Right forelimb (tissue), 1 donor: ENCODE results near the gene PLXDC1.

Experiments used
- DNase-seq: peaks from one replicate; pipeline ENCODE4 v3.0.0-alpha.2; 2018

Gene PLXDC1

DNA sequence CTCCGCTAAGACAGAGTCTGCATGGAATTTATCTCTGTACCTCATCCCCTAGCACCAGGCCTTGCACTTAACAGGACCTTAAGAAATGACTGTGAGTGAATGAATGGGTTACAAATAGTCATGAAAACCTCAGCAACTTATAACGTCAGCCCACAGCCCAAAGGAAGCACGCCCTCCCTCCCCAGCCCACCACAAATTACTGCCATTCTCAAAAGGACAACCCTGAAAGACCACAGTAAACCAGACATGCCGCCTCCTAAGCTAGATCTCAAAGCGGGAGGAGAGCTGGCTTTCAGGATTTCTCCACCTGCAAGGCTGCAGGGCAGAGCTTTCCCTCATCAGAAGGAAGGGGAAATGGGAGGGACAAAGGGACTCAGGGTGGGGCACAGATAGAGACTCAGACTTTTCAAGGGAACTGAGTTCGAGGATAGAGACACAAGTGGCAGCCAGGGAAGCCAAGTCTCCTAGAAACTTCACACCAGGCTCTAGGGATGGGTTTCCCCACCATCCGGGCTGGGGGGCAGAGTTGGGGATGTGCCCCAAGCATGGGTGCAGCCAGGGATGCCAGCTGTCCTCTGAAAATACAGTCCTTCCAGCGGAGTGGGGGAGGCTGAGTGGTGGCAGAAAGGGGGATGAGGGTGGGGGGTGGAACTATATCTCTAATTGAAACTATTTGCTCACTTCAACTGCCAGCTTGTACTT, 56.7 kb downstream of the PLXDC1 start:
- no peak for DNase-seq

DNA sequence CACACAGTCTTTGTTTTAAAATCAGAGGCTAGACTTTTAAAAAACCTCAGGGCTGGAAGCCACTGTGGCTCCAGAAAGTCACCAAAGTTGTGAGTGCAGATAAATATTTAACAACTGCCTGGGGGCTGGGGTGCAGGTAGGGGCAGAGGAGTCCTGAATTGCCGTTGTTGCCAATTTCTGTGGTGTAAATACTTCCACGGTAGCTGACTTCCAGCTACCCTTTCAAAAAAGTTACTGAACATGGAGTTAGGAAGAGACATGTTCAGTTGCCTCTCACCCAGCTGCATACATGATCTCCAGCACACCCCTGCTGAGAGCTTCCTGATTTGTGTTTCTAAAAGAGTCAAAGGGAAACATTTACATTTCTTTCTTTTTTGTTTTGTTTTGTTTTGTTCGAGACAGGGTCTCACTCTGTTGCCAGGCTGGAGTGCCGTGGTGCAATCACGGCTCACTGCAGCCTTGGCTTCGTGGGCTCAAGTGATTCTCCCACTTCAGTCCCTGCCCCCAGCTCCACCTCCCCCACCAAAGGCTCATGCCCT, 58.7 kb downstream of the PLXDC1 start:
- no peak for DNase-seq

DNA sequence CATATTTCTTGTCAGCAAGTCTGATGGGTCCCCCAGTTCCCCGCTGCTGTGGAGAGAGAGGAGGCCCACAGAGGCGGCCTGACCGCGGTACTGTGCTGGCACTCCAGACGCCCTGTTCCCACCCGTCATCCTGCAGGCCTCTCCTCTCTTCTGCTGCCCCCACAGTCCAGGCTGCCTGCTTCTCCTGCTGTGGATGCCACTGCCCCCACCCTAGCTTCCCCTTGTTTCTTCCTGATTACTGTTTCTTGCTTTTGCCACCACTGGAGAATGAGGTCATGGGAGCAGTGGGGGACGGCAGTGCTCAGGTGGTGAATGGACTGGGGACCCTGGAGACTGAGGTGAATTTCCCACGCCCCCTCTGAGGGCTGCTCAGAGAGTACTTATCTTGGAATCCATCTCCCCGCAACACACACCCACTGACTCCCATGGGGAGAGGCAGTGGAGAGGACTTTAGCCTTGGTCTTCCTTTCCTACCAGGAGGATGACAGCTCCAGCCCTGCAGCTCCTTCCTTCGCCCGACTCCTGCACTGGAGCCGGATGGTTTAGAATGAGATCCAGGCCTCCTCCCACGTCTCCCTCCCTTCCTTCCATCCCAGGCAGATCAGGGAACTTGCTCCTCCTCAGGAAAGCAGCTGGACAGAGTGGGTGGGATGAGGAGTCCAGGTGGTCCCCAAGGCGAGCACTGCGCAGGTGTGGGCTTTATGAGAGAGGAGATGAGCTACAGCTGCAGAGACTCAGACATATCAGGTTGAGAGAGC, 60.4 kb downstream of the PLXDC1 start:
- no peak for DNase-seq

- DNase-seq, result no peak
Observed at GRCh38 chr17:39090400-39090799, 61.0 kb downstream of the PLXDC1 start.

DNA sequence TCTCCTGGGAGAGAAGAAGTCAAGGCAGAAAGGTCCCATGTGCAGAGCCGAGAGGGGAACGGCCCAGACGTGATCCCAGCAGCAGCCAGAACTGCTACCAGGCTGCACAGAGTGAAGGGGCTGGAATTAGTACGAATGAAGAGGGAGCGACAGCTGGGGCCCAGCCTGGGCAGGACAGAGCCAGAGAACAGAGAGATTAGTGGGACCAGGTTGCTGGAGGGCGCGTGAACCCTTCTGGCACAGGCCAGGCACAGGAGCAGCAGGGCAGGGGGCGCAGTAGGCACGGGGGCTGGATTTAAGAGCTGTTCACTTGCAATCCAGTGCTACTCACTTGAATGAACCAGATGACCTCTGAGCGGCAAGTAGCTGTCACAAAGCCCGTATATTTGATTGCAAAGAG, 66.9 kb downstream of the PLXDC1 start:
- DNase-seq, result no peak

- DNase-seq, result no peak
Observed at GRCh38 chr17:39083270-39083669, 68.2 kb downstream of the PLXDC1 start.

- no peak for DNase-seq
Observed at GRCh38 chr17:39082482-39082881, 69.0 kb downstream of the PLXDC1 start.

- no peak for DNase-seq
Observed at GRCh38 chr17:39081851-39082250, 69.6 kb downstream of the PLXDC1 start.

DNA sequence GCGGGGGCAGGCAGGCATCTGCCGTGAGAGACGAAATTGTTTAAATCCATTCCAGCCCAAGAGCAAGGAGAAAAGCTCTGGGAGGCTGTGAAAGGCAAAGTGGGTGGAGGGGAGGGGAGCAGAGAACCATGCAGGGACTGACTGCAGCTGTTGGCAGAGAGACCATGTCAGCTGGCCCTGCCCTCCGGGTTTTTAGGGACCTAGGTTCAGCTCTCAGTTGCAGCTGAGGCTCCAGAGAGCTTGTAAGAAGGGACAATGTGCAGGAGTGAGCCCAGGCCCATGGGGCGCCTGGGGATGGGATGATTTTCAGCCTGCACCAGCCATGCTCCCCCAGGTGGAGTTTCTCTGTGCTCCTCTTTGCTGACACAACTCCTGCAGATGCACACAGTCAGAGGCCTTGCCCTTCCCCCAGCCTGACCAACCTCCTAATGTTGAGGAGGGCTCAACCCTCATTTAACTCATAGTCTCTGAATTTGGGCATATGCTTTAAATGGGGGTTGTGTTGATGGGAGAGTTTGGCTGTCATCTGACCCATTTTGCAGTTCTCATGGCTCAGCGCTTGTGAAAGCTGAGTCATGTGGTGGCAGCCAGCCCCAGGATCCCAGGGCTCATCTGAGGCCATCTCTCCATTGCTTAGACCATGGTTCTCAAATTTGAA, 70.9 kb downstream of the PLXDC1 start:
- DNase-seq, result no peak

GRCh38 chr17:39079836-39080235, 71.6 kb downstream of the PLXDC1 start:
- no peak for DNase-seq

- DNase-seq, result no peak
Observed at GRCh38 chr17:39077866-39078265, 73.6 kb downstream of the PLXDC1 start.

GRCh38 chr17:39077252-39077651, 74.2 kb downstream of the PLXDC1 start:
- no peak for DNase-seq

DNA sequence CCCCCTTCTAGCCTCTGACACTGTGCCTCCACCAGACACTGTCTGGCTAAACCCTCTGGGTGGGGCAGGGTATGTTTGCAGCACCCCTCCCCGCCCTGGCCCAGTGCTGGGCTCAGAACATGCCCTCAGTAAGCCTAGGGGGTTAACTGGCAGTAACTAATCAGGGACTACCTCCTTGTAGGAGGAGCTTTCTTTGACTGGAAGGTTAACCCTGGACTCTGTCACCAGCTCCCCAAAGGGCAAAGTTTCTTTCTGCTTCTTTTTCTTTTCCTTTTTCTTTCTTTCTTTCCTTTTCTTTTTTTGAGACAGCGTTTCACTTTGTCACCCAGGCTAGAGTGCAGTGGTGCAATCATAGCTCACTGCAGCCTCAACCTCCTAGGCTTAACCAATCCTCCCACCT, 76.8 kb downstream of the PLXDC1 start:
- no peak for DNase-seq

DNA sequence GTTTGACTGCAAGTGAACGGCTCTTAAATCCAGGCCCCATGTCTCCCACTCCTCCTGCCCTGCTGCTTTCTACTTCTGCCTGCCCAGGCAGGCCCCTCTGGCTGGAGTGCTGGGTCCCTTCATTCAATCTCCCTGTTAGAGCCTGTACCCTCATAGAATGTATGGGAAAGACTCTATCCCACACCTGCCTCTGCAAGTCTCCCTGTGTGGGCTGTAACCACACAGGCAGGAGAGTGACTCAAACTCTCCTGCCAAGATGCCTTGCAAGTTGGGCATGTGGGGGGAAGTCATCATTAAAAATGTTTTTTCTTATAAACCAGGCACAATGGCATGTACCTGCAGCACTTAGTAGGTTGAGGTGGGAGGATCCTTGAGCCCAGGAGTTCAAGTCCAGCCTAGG, 77.5 kb downstream of the PLXDC1 start:
- DNase-seq, result no peak

GRCh38 chr17:39073353-39073752, 78.1 kb downstream of the PLXDC1 start:
- DNase-seq, result no peak

DNA sequence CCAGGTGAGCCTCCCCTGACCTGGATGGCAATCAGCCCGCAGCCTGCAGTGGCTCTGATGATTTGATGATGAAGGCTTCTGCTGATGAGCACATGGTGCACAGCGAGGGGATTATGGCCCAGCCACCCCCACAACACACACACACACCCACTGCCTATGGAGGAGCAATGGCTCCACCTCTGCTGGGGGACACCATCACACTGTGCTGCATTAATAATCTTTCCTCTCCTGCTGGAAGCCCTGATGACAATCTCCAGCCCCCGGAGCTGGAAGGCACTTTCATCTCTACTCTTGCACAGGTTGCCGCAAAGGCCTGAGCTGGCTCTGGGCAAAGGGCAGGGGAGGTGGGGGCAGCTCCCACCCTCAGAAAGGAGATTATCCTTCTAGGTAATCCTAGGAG, 79.9 kb downstream of the PLXDC1 start:
- DNase-seq, result no peak

DNA sequence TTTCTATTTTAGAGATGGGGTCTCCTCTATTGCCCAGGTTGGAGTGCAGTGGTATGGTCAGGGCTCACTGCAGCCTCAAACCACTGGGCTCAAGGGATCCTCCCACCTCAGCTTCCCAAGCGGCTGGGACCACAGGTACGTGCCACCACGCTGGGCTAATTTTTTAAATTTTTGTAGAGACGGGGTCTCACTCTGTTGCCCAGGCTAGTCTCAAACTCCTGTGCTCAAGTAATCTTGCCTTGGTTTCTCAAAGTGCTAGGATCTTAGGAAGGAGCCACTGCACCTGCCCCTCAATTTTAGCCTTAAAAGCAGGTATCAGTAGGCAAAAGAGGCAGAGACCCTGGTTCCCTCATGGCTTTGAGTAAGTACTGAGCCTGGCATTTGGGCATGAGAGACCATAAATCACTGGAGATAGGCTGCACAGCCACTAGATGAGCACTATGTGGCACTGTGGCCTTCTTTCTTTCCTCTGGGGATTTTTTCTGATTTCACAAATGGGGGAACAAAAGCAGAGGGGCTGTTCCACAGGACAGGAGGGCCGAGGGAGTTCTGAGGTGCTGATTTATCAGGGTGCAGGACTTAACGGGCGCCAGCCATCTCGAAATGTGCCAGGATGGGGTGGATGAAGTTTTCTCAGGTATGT, 82.2 kb downstream of the PLXDC1 start:
- no peak for DNase-seq

- no peak for DNase-seq
Observed at GRCh38 chr17:39064819-39065218, 86.6 kb downstream of the PLXDC1 start.

DNA sequence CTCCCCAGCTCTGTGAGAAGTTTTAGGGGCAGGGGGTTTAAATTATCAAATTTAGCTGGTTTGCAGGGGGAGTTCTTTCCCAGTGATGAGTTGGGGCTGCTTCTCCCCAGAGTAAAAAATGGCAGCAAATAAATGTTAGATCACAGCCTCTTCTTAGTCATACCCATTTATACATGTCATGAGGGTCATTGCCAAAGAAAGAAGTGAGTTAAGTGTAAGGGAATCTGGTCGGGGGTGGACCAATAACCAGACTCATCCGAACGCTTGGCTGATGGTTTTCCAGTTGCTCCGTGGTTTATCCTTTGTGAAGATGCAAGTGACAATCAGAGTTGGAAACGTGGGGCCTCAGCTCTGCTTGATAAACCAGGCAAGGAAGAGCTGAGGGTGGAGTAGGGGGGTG, 87.1 kb downstream of the PLXDC1 start:
- DNase-seq, result no peak

DNA sequence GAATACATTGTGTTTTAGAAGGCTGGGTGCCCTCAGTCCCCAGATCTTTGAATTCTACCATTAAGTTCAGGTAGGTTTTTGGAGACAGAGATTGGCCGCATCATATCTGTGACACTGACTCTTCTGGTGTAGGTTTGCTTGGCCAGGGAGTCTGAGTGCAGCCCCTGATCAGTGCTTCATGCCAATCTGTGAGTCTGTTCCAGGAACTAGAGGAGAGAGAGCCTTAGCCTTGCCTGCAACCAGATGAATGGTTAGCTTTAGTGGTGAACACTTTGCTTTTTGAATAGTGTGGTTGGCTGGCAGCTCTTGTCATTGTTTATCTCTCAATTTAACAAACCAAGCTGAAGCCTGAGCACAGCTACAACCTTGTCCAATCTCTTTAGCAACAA, 87.8 kb downstream of the PLXDC1 start:
- DNase-seq, result no peak

DNA sequence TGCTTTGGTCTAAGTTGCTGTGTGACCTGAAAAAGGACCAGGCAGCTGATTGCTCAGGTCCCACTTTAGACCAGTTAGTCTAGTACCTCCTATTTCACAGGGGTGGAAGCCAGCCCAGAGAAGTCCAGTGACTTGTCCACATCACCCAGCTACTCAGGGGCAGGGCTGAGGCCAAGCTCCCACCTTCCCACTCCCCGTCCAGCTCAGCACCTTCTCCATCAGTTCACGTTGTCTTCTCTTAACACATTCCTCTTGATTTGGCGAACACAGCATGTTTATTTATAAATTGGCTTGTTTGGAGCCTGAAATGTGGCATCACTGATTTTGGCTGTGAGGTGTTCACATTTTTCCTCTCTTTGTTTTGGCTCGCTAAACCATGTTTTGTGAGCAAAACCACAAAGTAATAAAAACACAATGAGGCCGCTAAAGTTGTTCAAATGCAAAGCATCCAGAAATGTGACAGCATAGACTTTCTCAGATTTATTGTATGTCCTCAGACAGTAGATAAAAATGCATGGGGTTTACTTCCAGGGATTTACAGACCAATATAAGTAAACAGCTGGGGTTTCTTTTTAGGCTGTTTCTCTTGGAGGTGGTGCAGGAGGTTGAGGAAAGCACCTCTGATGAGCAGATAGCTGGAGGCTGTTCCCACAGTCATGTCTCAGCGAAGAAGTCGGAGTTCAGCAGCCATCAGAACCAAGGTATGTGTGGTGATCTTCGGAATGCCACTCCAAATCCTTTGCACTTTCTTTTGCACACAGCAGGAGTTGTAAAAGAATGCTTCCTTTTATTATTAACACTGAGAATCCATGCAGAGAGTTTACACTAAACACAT, 88.4 kb downstream of the PLXDC1 start:
- DNase-seq, result no peak

DNA sequence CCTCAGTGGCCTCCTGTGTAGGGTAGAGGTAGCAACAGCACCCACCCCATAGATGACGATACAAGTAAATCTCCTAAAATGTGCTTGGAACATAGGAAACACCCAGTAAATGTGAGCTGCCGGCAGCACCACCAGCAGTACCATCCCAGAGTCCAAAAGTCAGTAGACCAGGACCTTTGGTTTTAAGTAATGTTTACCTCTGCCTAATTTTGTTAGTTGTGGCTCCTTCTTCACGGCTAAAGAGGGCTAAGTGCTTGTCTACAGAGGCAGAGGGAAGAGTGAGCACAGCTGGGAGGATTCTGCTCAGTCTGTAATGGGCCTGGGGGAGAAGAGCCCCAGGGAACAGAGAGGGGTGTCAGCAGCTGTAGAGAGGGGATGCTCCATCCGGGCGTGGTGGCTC, 92.9 kb downstream of the PLXDC1 start:
- no peak for DNase-seq
